ENCODE measurements around the gene SPANXN1. TPM values are rescaled to one million over a fixed set of nuclear protein-coding genes. Genes with fewer than 3 reads are reported as not detected.
"Not testable (repeated sequence)": the region's sequence is repeated elsewhere in the genome, so short reads cannot be mapped to it uniquely, and the experiment has no call there.

The SPANXN1 gene
- total RNA-seq (2021) = not detected in 3 replicates
- not detected for Bru-seq, nascent RNA
- long read RNA-seq, experiment 1 = 0 reads
- long read RNA-seq, experiment 2 = 0 reads
- long read RNA-seq, experiment 3 = 0 reads

- Mint-ChIP-seq H3K36me3 (peaks cover 24% of the 10 kb centered on the region), H3K9me3 (peaks cover 17% of the 10 kb centered on the region)
- H3K27ac Mint-ChIP-seq; H3K4me1 Mint-ChIP-seq; POLR2A ChIA-PET; ATAC-seq; H3K27me3 Mint-ChIP-seq (ENCODE audit: low read depth); H3K4me3 Mint-ChIP-seq; CTCF ChIA-PET; DNase-seq (ENCODE audit: low spot score): not testable (repeated sequence)
These were observed at the start of gene SPANXN1 for GRCh38 chrX:145247203-145247602. Gene SPANXN1, plus strand, starts transcription at chrX:145247503. Its CDS starts 84 bp downstream, at chrX:145247587.

DNA sequence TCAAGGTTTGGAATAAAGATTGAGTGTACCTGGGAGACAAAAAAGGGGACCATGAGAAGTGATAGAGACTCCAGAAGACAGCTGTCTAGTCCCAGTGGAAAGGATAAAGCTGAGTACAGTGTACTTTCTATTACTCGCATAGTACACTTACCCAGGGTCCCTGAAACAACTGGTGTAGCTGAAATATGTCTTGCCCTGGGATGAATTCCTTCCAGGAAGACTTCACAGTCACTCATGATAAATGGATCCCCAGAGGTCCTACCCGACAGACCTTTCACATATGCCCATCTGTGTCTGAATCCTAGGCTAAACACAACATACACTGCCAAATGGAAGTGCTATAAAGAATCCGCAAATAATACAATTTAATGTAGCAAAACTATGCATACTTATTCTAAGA is 48.2 kb upstream of the SPANXN1 start:
- no peak for ATAC-seq
- DNase-seq (ENCODE audit: low spot score) = no peak
- H3K4me1 Mint-ChIP-seq = no peaks in the 10 kb centered on the region
- H3K9me3 Mint-ChIP-seq = peaks cover 55% of the 10 kb centered on the region
- POLR2A ChIA-PET = no interaction called here
- no peak overlapping the region for H3K27ac Mint-ChIP-seq
- peaks cover 6% of the 10 kb centered on the region; the same call in 1 of the 2 replicates for H3K27me3 Mint-ChIP-seq (ENCODE audit: low read depth)
- no peak overlapping the region for H3K4me3 Mint-ChIP-seq
- CTCF ChIA-PET = no interaction called here
- H3K36me3 Mint-ChIP-seq = peaks cover 35% of the 10 kb centered on the region
- TF ChIP-seq, protein P1, sequence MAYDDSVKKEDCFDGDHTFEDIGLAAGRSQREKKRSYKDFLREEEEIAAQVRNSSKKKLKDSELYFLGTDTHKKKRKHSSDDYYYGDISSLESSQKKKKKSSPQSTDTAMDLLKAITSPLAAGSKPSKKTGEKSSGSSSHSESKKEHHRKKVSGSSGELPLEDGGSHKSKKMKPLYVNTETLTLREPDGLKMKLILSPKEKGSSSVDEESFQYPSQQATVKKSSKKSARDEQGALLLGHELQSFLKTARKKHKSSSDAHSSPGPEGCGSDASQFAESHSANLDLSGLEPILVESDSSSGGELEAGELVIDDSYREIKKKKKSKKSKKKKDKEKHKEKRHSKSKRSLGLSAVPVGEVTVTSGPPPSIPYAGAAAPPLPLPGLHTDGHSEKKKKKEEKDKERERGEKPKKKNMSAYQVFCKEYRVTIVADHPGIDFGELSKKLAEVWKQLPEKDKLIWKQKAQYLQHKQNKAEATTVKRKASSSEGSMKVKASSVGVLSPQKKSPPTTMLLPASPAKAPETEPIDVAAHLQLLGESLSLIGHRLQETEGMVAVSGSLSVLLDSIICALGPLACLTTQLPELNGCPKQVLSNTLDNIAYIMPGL (CRISPR knock-in tag; IDR thresholded peaks at IDR 0.05) = no peak
- TF ChIP-seq NFATC4 (CRISPR knock-in tag; IDR thresholded peaks at IDR 0.05) = no peak
- no peak for TF ChIP-seq NFYB (CRISPR knock-in tag; conservative IDR thresholded peaks at IDR 0.05; ENCODE audit: low read depth)
- no peak for TF ChIP-seq CDX4 (CRISPR knock-in tag; IDR thresholded peaks at IDR 0.05; ENCODE audit: borderline replicate concordance)
- no peak for TF ChIP-seq ESRRA (CRISPR knock-in tag; IDR thresholded peaks at IDR 0.05; ENCODE audit: borderline replicate concordance)
- no peak for TF ChIP-seq TP53 (CRISPR knock-in tag; IDR thresholded peaks at IDR 0.05)
- no peak for TF ChIP-seq FOXK1 (CRISPR knock-in tag; IDR thresholded peaks at IDR 0.05)
- no peak for TF ChIP-seq ZBTB21 (CRISPR knock-in tag; IDR thresholded peaks at IDR 0.05; ENCODE audit: borderline replicate concordance)
- TF ChIP-seq, protein P2, sequence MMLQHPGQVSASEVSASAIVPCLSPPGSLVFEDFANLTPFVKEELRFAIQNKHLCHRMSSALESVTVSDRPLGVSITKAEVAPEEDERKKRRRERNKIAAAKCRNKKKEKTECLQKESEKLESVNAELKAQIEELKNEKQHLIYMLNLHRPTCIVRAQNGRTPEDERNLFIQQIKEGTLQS (CRISPR knock-in tag; conservative IDR thresholded peaks at IDR 0.05) = no peak
- TF ChIP-seq, protein P3, sequence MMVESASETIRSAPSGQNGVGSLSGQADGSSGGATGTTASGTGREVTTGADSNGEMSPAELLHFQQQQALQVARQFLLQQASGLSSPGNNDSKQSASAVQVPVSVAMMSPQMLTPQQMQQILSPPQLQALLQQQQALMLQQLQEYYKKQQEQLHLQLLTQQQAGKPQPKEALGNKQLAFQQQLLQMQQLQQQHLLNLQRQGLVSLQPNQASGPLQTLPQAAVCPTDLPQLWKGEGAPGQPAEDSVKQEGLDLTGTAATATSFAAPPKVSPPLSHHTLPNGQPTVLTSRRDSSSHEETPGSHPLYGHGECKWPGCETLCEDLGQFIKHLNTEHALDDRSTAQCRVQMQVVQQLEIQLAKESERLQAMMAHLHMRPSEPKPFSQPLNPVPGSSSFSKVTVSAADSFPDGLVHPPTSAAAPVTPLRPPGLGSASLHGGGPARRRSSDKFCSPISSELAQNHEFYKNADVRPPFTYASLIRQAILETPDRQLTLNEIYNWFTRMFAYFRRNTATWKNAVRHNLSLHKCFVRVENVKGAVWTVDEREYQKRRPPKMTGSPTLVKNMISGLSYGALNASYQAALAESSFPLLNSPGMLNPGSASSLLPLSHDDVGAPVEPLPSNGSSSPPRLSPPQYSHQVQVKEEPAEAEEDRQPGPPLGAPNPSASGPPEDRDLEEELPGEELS (CRISPR knock-in tag; IDR thresholded peaks at IDR 0.05) = no peak
- TF ChIP-seq MLX (CRISPR knock-in tag; IDR thresholded peaks at IDR 0.05) = no peak
- TF ChIP-seq SP1 (CRISPR knock-in tag; conservative IDR thresholded peaks at IDR 0.05) = no peak
- no peak for TF ChIP-seq PRRX2 (CRISPR knock-in tag; IDR thresholded peaks at IDR 0.05)
- TF ChIP-seq MAX (CRISPR knock-in tag; IDR thresholded peaks at IDR 0.05) = no peak
- no peak for TF ChIP-seq CREB1 (CRISPR knock-in tag; IDR thresholded peaks at IDR 0.05)
- no peak for TF ChIP-seq HMGA2 (CRISPR knock-in tag; IDR thresholded peaks at IDR 0.05)

- Mint-ChIP-seq H3K4me1 (no peaks in the 10 kb centered on the region), H3K36me3 (peaks cover 20% of the 10 kb centered on the region), H3K27me3 (ENCODE audit: low read depth) (no peaks in the 10 kb centered on the region), H3K27ac (no peak overlapping the region), H3K4me3 (no peak overlapping the region), H3K9me3 (peaks cover 43% of the 10 kb centered on the region)
- DNase-seq (ENCODE audit: low spot score) (no peak), ATAC-seq (no peak)
- CTCF ChIA-PET = no interaction called here
- POLR2A ChIA-PET = no interaction called here
- TF ChIP-seq TEAD4 (CRISPR knock-in tag; IDR thresholded peaks at IDR 0.05) = no peak
- TF ChIP-seq KAT7 (CRISPR knock-in tag; IDR thresholded peaks at IDR 0.05; ENCODE audit: borderline replicate concordance) = no peak
- no peak for TF ChIP-seq ARID4B (CRISPR knock-in tag; IDR thresholded peaks at IDR 0.05; ENCODE audit: borderline replicate concordance)
- no peak for TF ChIP-seq ZBTB43 (CRISPR knock-in tag; IDR thresholded peaks at IDR 0.05)
These were observed 33.8 kb upstream of the SPANXN1 start for GRCh38 chrX:145213504-145213903.
